ENCODE results near the gene CIRBP. TPM values are rescaled to one million over a fixed set of nuclear protein-coding genes. Genes with fewer than 3 reads are reported as not detected.

CIRBP gene
- total RNA-seq, 4 donors from 2014 or later = 274 to 578 (median 418) TPM

- Histone ChIP-seq H3K4me3 (no peak overlapping the region), H3K9me3 (no peaks in the 10 kb centered on the region), H3K4me1 (peaks cover 53 to 55% of the 10 kb centered on the region in 2 donors), H3K36me3 (peaks cover 0 to 3% of the 10 kb centered on the region in 2 donors), H3K27ac (peak overlapping the region; percentile 83 to 99 (median 93)), H3K27me3 (no peaks in the 10 kb centered on the region)
- ATAC-seq (no peak), DNase-seq (no peak)
- intact Hi-C loops (cut with DNase I; ENCODE audit: low total_unique reads) = no loop called here
- TF ChIP-seq CTCF (IDR thresholded peaks at IDR 0.05 in 4 of 5, conservative IDR thresholded peaks at IDR 0.05 in 1 of 5) = no peak
- TF ChIP-seq POLR2A (IDR thresholded peaks at IDR 0.05) = no peak
- in situ Hi-C loops (cut with MboI; ENCODE audit: low sequenced_read_pairs in 4 of 4) = no loop called here
Observed at GRCh38 chr19:1262623-1263123, 6.5 kb upstream of the CIRBP start.

- intact Hi-C loops (cut with DNase I; ENCODE audit: low total_unique reads) = no loop called here
- H3K9me3 ChIP-seq = no peaks in the 10 kb centered on the region
- TF ChIP-seq CTCF (IDR thresholded peaks at IDR 0.05 in 4 of 5, conservative IDR thresholded peaks at IDR 0.05 in 1 of 5) (no peak), POLR2A (IDR thresholded peaks at IDR 0.05) (no peak)
- H3K27ac ChIP-seq = peak overlapping the region; percentile 83 to 99 (median 93)
- DNase-seq (no peak), ATAC-seq (no peak)
- H3K36me3 ChIP-seq = no peaks in the 10 kb centered on the region
- H3K27me3 ChIP-seq = no peaks in the 10 kb centered on the region
- peaks cover 53 to 60% of the 10 kb centered on the region in 2 donors for H3K4me1 ChIP-seq
- no peak overlapping the region for H3K4me3 ChIP-seq
- in situ Hi-C loops (cut with MboI; ENCODE audit: low sequenced_read_pairs in 4 of 4) = no loop called here
Observed at GRCh38 chr19:1263188-1263587, 5.9 kb upstream of the CIRBP start.

- in situ Hi-C loops (cut with MboI; ENCODE audit: low sequenced_read_pairs in 4 of 4) (no loop called here), intact Hi-C loops (cut with DNase I; ENCODE audit: low total_unique reads) (no loop called here)
- Histone ChIP-seq H3K9me3 (no peaks in the 10 kb centered on the region), H3K36me3 (no peaks in the 10 kb centered on the region), H3K27ac (peak overlapping the region; percentile 92 to 99 (median 98)), H3K4me1 (peaks cover 53 to 56% of the 10 kb centered on the region in 2 donors), H3K4me3 (no peak overlapping the region), H3K27me3 (no peaks in the 10 kb centered on the region)
- DNase-seq (peak in 1 of 2 donors; percentile 77), ATAC-seq (no peak)
- no peak for TF ChIP-seq POLR2A (IDR thresholded peaks at IDR 0.05)
- TF ChIP-seq CTCF (IDR thresholded peaks at IDR 0.05 in 4 of 5, conservative IDR thresholded peaks at IDR 0.05 in 1 of 5) = no peak
Observed at GRCh38 chr19:1264801-1265614, 4.1 kb upstream of the CIRBP start.

- ATAC-seq = no peak
- in situ Hi-C loops (cut with MboI; ENCODE audit: low sequenced_read_pairs in 4 of 4) = no loop called here
Observed at GRCh38 chr19:1265615-1266128, 3.5 kb upstream of the CIRBP start.

More at GRCh38 chr19:1265615-1266128, 3.5 kb upstream of the CIRBP start:
- Histone ChIP-seq H3K4me3 (peak overlapping the region; percentile 37 to 86 (median 60)), H3K27ac (peak overlapping the region; percentile 92 to 99 (median 98)), H3K36me3 (no peaks in the 10 kb centered on the region), H3K4me1 (peaks cover 50 to 56% of the 10 kb centered on the region in 2 donors), H3K9me3 (no peaks in the 10 kb centered on the region), H3K27me3 (no peaks in the 10 kb centered on the region)
- peak in 1 of 2 donors; percentile 81 for DNase-seq
- intact Hi-C loops (cut with DNase I; ENCODE audit: low total_unique reads) = loop anchor here (1.0 to 2.0 kb wide), 2 partner anchors 12 to 51 kb away; no protein-coding TSS in a partner anchor
- no peak for TF ChIP-seq CTCF (IDR thresholded peaks at IDR 0.05 in 4 of 5, conservative IDR thresholded peaks at IDR 0.05 in 1 of 5)
- TF ChIP-seq POLR2A (IDR thresholded peaks at IDR 0.05) = no peak
